HPDE6-E6E7 (cell line): Measurements from ENCODE around the gene SEMA6B.
"Not testable (repeated sequence)": the region's sequence is repeated elsewhere in the genome, so short reads cannot be mapped to it uniquely, and the experiment has no call there.

Experiments used
- DNase-seq: peaks from one replicate; pipeline ENCODE4 v3.0.0; 2011; ENCODE audit warnings: missing footprints; ENCODE audit errors: extremely low spot score

Gene SEMA6B, protein sequence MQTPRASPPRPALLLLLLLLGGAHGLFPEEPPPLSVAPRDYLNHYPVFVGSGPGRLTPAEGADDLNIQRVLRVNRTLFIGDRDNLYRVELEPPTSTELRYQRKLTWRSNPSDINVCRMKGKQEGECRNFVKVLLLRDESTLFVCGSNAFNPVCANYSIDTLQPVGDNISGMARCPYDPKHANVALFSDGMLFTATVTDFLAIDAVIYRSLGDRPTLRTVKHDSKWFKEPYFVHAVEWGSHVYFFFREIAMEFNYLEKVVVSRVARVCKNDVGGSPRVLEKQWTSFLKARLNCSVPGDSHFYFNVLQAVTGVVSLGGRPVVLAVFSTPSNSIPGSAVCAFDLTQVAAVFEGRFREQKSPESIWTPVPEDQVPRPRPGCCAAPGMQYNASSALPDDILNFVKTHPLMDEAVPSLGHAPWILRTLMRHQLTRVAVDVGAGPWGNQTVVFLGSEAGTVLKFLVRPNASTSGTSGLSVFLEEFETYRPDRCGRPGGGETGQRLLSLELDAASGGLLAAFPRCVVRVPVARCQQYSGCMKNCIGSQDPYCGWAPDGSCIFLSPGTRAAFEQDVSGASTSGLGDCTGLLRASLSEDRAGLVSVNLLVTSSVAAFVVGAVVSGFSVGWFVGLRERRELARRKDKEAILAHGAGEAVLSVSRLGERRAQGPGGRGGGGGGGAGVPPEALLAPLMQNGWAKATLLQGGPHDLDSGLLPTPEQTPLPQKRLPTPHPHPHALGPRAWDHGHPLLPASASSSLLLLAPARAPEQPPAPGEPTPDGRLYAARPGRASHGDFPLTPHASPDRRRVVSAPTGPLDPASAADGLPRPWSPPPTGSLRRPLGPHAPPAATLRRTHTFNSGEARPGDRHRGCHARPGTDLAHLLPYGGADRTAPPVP

DNA sequence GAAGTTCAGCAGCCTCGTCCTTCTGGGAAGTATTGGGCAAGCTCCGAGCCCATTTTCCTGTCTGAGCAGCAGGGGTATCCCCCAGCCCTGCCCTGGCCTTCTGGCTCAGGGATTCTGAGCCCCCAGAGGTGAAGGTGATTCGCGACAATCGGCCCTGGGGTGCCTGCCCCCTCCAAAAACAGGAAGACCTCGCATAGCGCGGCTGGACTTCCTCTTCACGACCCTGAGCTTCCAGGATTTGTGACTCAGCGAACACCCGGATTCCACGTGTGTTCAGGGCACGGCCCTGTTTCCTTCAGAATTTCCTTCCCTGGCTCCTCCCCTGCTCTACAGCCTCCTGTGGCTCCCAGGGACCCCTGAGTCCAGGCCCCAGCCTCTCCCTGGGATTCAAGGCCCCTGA lies at the start of gene SEMA6B:
SEMA6B (minus strand) TSS at position 116 of the 400 bp plus-strand sequence. CDS start 1,227 bp downstream, outside the sequence.
- no peak for DNase-seq

DNA sequence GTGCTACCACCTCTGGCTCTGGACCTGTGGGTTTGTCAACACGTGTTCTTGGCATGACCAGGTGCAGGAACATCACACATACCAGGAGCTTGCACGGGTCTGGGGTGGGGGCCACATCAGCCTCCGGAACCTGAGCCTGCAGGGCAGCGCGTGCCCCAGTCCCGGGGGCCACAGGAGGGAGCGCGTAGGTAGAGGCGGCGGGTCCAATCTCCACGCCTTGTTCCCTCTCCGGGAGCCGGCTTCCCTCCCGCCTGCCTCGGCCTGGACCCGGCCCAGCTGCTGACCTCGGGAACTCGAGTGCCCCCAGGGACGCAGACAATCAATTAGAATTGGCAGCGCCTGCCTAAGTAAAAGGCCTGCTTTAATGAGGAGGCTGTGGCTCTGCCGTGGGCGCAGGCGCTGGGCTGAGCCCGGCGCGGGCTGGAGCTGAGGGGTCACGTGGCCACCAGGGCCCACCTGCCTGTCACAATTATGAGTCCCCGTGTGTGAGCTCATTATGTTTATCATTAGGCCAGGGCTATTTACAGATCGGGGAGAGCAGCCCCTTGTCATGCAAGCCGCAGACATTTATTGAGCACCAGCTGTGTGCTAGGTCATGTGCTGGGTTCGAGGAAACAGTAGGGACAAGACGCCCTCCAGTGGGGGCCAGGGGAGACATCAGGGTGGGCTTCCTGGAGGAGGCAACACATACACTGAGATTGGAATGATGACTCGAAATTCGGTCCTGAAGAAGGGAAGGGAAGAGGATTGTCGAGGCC lies 47.6 kb upstream of the SEMA6B start:
- DNase-seq: no peak

DNA sequence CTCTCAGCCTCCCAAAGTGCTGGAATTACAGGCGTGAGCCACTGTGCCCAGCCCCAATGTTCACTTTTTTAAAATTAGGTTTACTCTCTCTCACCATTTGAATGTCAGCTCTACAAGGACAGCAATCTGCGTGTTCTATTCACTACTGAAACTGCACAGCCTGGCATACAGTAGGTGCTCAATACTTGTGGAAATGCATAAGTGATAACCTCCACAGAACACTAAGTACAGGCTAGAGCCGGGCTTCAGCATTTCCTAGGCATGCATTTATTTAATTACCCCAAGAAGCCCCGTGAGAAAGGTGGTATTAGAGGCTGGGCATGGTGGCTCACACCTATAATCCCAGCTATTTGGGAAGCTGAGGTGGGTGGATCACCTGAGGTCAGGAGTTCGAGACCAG lies 46.7 kb upstream of the SEMA6B start:
- DNase-seq: no peak

DNA sequence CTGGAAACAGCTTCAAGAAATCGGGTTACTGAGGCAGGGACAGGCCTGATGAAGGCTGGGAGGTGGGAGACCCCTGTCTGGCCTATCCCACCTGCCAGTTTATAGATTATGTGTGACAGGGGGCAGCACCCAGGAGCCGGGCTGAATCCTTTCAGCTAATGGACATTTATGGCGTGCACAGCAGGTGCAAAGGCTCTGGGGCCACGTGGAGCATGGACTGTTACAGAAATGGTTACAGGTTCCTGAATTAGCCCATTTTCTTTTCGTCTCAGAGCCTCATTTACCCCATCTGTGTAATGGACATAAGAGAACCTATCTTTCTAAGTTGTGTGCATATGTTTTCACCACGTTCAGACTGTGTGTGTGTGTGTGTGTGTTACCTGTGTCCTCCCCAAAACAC lies 45.4 kb upstream of the SEMA6B start:
- DNase-seq: no peak

DNA sequence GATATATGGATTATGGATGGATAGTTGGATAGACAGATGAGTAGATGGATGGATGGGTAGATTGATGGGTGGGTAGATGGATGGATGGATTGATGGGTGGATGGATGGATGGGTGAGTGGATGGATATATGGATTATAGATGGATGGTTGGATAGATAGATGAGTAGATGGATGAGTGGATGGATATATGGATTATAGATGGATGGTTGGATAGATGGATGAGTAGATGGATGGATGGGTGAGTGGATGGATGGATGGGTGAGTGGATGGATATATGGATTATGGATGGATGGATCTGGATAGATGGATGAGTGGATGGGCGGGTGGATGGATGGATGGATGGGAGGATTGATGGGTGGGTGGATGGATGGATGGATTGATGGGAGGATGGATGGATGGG lies 43.4 kb upstream of the SEMA6B start:
- DNase-seq: no peak

DNA sequence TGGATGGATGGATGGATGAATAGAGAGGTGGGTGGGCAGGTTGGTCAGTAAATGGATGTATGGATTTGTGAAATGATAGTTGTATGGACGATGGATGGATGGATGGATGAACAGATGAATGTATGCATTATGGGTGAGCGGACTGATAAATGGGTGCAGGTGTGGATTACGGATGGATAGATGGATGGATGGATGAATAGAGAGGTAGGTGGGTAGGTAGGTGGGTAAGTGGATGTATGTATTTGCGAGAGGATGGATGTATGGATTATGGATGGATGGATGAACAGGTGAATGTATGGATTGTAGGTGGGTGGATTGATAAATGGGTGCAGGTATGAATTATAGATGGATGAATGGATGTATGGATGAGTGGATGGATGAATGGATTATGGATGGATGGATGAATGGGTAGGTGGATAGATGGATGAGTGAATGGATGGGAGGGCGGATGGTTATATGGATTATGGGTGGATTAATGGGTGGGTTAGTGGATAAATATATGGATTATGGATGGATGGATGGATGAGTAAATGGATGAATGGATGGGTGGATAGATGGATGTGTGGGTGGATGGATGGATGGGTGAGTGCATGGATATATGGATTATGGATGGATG lies 42.8 kb upstream of the SEMA6B start:
- no peak for DNase-seq

DNA sequence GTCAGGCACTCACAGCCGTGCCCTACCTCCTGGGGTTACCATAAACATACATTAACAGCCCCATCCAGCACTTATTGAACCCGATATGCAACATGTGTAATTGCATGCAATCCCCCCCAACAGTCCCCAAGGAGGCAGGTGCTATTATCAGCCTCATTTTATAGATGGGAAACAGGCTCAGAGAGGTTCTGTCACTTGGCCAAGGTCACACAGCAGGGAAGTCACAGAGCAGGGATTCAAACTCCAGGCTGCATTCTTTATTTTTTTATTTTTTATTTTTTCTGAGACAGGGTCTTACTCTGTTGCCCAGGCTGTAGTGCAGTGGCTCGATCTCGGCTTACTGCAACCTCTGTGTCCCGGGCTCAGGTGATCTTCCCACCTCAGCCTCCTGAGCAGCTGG lies 41.4 kb upstream of the SEMA6B start:
- DNase-seq: no peak

DNA sequence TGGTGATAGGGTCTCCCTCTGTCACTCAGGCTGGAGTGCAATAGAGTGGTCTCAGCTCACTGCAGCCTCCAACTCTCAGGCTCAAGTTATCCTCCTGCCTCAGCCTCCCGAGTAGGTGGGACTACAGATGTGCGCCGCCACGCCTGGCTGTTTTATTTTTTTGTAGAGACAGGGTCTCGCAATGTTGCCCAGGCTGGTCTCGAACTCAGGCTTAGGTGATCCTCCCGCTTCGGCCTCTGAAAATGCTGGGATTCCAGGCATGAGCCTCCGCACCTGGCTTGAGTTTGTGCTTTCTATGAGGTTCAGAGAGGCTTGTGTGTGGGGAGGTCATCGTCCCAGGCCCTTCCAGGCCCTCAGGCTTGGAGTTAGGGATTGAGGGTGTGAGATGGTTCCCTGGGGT lies 40.6 kb upstream of the SEMA6B start:
- DNase-seq: no peak

DNA sequence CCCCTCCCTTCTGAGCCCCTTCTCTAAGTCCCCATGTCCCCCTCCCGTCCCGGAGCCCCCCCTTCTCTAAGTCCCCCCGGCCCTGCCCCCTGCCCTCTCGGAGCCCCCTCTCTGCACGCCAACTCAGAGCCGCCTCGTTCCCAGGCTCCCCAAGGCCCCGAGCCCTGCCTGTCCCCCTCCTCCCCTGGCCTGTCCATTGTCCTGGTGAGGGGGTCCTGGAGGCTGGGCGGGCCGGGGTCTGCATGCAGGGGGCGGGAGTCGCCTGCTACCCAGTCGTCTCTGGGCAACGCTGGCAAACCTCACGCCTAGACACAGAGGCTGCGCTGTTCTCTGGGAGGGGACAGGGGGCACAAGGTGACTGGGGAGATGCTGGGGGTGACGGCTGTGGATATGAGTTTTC lies 39.2 kb upstream of the SEMA6B start:
- no peak for DNase-seq

DNA sequence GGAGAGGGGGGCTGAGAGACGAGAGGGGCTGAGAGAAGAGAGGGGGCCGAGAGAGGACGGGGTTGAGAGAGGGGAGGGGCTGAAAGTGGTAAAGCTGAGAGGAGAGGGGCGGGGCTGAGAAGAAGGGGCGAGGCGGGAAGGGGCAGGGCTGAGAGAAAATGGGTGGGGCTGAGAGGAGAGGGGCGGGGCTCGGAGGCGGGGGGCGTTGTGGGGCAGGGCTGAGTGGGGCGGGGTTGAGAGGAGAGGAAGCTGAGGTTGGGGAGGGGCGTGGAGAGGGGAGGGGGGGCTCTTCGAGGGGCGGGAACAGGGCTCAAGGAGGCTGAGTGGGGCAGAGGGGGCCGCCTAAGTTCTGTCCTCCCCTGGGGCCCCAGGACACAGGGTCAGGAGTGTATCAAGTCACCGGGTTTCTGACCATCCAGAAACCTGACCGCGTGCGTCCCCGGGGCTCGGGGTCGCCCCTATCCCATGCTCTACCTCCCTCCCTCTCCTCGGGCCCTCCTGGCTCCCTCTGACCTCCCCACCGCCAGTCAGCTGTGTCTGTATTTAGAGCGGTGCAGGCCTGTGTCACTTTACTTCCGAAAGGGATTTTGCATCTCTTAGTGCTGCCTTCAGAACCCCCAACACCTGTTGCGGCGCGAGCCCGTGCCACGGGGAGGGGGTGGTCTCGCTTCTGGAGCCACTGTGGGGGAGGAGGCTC lies 38.6 kb upstream of the SEMA6B start:
- peak; percentile 64 for DNase-seq

DNA sequence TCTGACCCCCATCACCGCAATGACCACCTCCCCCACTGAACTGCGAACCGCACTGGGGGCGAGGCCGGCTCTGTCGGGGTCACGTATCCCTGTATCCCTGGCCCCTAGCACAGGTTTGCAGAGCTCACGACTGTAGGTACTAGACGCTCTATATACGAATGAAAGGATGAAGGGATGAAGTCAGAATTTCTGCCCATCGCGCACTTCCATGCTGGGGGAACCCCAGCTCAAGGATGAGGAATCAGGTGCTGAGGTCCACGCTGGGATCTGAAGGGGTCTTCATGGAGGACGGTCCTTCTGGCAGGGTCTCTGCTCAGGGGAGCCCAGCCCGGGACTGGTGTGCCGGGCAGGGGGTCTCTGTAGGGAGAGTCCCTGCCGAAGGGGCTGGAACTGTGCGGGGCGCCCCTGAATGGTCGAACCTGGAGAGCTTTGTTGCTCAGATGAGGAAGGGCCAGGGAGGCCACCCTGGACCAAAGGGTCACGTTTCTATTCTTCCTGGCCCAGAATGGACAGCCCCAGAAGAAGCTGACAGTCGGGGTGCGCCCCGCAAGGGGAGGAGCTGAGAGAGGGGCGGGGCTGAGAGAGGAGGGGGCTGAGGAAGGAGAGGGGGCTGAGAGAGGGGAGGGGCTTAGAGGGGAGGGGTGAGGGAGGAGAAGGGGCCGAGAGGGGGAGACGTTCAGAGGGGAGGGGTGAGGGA lies 37.9 kb upstream of the SEMA6B start:
- peak; percentile 49 for DNase-seq

DNA sequence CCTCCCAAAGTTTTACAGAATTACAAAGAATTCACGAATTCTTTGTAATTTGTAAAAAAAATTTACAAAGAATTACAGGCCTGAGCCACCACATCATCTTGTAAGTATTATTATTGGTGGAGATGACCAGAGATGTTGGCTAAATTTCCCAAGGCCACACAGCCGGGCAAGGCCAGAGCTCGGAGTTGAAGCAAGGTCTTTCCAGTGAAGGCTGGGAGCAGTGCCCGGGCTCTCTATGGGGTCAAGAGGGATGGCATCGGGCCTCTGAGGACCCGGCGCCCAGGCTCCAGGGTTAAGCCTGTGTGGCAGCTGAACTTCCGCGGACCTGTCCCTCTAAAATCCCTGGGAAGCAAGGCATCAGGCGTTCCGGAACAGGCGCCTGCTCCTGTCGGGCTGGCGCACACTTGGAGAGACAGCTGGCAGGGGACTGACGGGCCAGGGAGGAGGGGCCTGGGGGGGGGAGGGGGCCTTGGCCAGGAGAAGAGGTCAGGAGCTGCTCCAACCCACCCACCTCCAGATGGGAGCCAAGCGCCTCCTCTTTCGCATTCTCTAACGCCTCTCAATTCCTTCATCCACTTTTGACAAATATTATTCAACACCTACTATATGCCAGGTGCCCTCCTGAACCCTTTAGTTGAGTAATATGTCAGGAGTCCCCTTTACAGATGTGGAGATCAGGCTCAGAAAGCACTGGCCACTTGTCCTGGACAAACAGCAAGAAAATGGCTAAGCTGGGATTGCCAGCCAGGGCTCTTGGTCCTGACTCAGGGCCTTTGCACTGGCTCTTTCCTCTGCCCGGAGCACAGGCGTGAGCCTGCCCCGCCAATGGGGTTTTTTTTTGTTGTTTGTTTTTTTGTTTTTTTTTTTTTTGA lies 36.8 kb upstream of the SEMA6B start:
- no peak for DNase-seq

DNA sequence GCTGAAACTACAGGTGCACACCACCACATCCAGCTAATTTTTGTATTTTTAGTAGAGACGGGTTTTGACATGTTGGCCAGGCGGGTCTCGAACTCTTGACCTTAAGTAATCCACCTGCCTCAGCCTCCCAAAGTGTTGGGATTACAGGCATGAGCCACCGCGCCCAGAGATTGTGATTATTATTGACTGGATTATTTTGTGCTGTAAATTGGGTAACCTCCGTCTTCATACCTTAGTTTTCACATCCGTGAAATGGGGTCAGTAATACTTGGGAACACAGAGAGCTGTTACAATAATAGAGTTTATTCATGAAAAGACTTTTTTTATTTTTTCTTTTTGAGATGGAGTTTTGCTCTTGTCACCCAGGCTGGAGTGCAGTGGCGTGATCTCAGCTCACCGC lies 35.7 kb upstream of the SEMA6B start:
- DNase-seq: not testable (repeated sequence)

DNA sequence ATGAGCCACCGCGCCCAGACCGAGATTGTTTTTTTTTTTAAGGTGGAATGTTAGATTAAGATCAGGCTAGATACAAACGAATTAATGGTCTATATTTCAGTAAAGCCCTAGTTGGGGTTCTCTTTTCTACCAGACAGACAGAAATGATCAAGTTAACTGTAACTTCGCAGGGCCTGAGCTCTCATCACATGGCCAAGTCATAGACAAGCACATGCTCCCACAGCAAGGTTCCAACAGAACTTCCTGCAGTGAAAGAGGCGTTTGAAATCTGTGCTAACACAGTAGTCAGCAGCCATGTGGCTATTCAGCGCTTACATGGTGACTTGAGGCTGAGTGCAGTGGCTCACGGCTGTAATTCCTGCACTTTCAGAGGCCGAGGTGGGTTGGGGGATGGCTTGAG lies 34.7 kb upstream of the SEMA6B start:
- no peak for DNase-seq

DNA sequence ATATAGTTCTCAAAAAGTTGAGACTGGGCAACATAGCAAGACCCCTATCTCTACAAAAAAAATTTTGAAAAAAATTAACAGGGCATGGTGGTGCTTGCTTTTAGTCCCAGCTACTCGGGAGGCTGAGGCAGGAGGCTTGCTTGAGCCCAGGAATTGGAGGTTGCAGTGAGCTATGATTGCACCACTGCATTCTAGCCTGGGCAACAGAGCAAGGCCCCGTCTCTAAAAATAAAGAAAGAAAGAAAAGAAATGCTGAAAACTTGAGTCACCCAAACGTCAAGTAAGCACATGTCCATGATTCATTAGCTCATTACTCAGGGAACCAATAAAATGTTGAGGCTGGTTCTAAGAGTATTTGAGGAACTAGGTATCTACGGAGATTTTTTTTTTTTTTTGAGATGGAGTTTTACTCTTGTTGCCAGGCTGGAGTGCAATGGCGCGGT lies 33.9 kb upstream of the SEMA6B start:
- peak; percentile 79 for DNase-seq

DNA sequence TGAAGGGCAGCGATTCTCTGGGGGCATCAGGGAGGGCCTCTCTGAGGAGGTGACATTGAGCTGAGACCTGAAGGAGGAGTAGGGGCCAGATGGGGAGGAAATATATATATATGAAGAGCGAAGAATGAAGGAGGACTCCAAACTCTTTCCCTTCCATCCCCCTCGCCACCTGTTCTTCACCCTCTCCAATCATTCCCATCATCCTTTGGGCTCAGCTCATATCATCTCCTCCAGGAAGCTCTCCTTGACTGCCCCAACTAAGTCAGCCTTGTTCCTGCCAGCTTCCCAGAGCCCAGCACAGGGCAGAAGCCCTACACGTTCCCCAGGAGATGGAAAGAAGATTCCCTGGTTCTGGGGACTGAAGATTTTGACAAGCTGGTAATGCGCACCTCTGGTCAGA lies 33.0 kb upstream of the SEMA6B start:
- no peak for DNase-seq

DNA sequence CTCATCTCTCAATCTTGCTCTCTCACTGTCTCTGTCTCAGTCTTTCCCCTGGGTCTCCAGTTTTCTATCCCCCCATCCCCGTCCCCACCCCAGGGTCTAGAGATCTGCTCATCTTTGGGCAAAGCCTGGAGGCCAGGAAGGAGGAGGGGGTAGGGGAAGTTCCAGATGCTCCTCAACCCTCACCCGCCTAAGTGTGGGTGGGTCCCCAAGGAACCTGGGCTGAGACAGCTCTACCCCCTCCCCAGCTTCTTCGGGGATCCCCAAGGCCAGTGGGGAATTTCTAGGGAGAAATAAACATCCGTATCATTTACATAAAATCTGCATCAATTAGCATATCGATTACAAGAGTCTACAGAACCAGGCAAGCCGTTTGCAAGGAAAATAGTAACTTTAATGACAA lies 31.8 kb upstream of the SEMA6B start:
- no peak for DNase-seq

DNA sequence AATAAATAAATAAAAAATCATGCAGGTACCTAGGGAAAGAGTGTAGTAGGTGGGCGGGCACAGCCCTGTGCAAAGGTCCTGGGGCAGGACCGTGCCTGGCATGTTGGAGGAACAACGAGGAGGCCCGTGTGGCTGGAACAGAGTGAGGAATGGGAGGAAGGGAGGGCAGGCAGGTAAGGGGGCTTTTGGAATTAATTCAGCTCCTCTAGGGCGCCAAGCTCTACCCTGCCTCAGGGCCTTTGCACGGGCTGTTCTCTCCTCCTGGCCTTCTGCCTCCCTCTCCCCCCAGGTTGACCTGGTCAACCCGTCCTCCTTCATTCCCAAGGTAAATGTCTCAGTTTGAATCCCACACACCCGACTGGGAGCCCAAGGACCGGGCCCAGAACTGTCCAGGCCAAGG lies 31.1 kb upstream of the SEMA6B start:
- DNase-seq: no peak
